HK-2 (cell line): ENCODE data around the gene AGAP1.

Experiments used
- DNase-seq: peaks from one replicate; pipeline ENCODE4 v3.0.0-alpha.2; 2018; ENCODE audit not compliant: unreplicated experiment

AGAP1 gene

DNA sequence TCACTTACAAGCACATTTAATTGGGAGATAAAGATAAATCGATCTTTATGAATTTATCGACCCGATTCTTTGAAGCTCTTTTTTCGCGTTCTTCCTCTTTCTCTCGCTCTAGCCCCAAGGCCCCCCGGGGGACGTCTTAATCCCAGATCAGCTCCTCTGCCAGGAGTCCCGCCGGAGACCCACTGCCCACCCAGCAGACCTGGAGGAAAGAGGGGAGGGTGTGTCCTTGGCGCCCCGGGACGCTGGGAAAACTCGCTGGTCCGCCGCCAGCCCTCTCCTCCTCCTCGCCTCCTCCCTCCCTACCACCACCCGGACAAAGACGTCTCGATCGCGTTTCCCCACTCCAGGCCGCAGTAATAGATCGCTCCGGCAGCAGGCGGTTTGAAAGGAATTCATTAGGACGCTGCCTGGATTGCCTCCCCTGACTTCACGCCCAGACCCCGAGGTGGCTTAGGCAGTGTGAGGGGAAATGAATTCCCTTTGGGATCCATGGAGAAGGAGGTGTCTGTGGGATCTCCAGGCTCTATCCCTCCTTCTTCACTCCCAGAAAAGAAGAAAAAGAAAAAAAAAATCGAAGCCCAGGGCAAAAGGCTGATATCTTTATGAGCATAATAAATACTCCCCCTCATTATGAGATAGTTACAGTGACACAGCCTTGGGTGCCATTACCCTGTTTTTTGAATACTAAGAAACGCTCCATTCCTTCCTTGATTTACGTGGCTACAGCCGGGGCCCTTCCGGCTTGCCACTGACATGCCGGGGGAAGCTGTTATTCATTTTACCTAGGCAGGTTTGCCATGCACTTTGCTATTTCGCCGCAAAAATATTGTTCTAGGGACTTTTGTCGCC, 676.1 kb downstream of the AGAP1 start:
- no peak for DNase-seq

DNA sequence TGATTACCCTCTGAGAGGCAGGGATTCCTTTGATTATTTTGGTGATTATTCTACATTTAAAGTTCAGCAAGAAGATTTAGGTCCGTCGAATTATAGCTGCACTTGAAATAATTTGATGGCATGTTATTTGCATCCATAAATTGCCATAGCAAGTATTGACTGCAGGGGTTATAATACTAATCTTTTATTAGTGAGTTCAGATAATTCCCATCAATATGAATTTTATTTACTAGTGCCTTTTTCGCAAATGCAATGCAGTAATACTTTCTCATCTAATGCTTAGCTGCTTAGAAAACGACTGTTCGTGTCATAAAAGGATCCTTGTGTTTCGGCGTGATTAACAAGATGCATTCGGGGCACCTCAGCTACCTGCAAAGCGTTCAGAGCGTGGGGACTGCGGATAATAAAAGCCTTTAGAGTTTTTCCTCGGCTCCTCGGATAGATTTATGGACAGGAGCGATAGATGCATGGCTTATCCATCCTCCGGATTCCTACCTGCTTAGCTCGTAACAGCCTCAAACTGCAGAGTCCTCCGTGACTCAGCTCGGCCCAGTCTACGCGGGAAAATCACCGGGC, 676.8 kb downstream of the AGAP1 start:
- DNase-seq: no peak

DNA sequence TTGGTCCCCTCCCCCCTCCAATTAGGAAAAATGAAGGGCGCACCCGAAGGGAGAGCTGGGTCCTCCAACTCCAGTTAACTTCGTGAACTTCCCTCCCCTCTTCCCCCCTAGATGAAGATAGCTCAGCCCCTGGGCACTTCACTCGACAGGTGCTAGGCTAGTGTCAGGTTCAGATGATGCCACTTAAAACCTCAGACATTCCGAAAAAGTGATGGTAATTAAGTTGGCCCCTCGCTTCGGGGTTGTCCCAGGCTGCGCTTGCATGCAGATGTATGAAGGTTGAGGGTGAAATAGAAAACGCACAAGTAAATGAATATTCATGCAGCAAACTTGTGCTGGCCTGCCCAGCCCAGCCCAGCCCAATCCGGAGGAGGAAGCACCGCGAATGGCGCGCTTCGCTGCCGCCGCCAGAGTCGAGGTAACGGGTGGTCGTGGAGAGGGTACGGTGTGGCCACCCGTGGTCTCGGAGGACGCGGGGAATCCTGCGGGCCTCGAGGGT, 677.4 kb downstream of the AGAP1 start:
- DNase-seq: no peak

DNA sequence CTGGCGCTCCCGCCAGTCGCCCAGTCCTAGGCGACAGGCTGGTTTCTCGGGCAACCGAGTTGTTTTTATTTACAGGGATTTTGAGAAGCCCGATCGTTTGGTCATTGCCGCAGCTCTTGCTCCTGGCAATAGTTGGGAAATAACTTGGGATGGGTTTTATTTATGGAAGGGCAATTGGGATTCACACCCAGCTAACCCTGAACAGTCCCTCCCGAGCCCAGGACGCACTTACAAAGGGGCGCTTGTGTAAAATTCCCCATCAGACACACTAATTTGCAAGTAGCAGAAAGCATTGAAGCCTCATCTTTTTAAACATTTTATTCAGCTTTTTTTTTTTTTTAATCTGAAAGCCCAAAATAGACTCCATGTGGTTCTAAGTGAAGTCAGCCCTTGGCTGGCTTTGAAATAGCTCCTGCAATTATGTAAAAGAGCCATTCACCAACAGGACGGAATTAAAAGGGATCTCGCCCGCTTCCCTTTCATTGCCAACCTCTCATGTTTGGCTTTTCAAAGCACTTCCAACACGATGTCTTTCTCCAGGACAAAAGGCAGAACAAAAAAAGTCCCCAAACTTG, 677.9 kb downstream of the AGAP1 start:
- DNase-seq: no peak

DNA sequence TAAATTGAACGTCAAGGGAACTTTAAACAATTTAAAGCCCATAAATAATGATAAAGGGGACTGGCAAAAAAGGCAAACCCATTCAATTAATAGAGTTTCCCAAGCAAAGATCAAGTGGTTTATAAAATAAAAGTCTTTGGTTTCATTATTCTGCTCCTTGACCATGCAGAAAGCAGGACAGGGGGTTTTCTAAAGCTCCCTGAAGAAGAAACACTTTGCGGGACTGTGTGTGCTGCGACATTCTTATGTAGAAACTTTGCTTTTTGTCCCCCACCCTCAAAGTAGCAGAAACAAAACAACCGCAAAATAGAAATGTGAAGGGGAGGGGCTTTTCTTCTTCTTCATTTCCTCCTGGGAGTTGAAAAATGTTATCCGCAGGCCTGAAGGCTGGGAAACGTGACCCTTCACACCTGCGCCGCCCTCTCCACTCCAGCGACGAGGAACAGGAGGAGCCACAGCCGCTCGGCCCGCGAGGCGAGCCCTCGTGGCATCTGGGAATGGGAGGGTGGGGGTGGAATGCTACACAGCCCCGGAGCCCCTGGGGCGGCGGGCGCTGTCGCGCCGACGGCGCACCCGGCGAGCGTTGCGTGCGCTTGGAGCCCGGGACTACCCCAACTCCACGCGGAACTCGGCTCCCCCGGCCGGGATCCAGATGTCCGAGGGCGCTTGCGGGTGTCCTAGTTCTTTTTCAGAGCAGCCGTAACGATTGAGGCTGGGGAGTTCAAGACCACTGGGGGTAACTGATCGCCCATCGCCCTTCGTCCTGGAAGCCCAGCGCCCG, 678.6 kb downstream of the AGAP1 start:
- DNase-seq: no peak

DNA sequence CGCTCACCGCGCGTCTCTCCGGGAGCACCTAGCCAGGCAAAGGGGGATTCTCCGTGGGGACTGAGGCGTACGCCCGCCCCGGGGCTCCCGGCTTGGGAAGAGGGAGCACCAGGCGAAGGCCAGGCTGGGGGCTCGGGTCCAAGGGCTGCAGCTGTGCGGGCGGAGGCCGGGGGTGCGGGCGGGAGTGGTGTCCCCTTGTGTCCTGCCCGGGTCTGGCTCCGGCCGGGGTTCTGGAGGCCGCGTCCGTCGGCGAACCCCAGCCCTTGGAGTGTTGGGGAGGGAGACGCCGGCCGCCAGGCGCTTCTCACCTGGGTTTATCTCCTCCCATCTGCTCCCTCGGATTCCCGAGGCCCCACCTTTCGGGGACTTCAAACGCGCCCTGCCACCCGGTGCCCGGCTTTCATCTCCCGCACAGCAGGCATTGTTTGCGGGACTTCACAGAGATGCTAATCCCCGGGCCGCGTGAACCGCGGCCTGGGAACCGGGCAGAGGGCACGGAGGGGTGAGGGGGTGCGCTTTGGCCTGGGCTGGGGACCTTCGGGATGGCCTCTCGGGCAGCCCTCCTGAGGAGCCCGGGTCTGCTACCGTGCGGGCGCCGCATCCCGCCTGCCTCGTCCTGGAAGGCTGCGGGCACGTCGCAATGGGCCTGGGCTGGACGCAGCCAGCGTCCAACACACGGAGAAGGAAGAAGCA, 679.3 kb downstream of the AGAP1 start:
- DNase-seq: no peak

DNA sequence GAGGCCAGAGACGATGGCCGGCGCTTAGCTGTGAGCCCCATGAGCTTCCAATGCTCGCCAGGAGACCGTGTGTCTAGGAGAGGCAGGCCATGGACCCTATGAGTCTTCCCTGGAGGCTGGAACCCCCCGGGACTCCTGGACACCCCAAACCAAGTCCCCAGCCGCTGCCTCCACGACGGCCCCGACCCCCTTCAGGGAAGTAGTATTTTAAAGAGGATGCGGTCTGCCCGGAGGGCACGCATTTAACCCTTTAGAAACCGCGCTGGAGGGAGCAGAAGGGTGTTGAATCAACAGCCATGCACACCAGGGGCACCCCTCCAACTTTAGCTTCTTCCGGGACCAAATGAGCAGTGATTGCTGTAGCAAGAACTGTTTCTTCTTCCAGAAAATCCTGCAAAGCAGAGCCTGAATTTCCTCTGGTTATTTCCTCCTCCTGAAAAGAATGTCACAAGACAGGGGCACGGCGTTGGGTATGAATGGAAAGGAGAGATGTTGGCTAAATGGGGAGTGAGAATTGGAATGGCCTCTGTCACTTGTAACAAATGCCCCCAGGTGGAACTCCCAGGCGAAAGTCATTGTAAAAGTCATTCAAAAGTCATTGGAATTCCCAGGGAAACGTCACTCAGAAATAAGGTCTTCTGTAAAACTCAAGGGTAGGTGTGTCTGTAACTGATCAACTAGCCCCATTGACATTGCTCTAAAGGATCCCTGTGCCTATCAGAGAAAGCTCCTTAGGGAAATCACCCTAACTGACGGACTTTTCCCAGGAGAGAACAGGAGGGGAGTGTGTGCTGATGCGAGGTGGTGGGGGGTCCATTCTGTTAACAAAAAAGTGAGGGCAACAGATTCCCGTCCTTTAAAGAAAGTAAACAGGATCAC, 680.1 kb downstream of the AGAP1 start:
- DNase-seq: no peak

DNA sequence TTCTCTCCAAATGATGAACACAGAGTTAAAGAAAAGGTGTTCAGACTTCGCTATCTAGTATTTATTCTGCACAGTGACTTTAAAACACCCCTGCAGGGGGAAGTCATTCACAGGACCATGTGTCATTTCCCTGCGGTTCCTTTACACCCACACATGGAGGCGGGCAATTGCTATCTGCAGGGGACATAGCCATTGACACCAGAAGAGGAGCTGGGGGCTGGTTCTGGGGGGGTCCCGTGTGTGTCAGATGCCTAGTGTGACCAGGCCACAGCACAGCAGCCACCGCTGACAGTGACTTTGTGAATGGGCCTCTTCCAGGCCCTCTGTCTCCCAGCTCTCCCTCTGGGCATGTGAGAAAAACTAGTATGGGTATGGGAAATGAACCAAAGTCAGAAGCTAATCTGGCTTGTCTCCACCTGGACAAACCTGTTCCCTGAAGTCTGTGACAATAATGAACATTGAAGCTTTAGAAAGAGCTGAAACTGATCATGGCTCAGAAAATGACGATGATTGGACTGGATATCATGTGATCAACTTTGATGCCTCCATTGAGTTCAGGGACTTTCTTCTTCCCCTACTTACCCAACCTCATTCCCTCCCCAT, 681.8 kb downstream of the AGAP1 start:
- DNase-seq: peak; percentile 53

DNA sequence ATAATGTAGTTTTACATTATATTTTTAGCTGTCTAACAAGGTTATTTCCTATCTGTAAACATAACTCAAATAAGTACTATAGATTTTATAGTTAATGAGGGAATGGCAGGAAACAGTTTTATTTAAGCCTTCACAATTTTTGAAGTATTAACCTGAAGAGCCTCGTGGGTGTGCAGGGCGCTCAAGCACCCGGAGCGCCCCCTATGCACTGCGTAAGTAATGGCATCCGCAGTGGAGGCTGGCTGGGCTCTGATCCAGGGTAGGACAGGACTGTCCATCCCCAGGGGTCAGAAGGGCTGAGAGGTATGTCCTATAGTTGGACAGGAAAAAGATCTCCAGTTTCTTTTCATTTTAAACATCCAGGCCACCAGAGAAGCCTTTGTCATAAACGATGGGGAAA, 682.6 kb downstream of the AGAP1 start:
- DNase-seq: no peak

DNA sequence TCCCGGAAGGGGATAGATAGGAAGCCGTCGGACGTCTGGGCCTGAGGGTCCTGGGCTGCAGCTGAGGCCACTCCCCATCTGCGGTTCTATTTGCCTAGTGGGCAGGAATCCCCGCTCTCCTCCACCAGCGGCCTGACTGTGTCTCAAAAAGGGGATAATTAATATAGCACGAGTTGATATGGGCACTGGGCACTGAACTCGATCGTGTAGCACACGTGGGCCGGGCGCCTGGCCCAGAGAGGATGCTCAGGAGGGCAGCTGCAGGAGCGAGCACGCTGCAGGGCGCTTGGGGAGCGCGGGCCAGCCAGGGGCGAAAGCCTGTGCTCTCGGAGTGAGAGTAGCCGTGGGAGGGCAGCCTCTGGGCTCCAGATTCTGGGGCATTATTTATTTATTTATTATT, 683.1 kb downstream of the AGAP1 start:
- no peak for DNase-seq

DNA sequence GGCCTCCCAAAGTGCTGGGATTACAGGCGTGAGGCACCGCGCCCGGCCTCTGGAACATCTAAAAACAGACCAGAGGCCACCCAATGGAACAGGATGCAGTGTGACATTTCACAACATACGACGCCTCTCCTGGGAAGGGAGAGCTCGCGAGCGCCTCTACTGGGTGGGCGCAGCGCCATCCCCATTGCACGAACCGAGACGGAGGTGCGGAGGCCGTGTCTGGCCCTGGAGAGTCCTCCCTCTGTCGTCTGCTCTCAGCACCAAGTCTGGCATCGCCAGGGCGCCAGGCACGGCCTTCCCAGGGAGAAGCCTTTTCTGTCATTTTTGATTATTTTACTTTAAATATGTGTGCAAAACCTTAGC, 683.7 kb downstream of the AGAP1 start:
- DNase-seq: peak; percentile 81

DNA sequence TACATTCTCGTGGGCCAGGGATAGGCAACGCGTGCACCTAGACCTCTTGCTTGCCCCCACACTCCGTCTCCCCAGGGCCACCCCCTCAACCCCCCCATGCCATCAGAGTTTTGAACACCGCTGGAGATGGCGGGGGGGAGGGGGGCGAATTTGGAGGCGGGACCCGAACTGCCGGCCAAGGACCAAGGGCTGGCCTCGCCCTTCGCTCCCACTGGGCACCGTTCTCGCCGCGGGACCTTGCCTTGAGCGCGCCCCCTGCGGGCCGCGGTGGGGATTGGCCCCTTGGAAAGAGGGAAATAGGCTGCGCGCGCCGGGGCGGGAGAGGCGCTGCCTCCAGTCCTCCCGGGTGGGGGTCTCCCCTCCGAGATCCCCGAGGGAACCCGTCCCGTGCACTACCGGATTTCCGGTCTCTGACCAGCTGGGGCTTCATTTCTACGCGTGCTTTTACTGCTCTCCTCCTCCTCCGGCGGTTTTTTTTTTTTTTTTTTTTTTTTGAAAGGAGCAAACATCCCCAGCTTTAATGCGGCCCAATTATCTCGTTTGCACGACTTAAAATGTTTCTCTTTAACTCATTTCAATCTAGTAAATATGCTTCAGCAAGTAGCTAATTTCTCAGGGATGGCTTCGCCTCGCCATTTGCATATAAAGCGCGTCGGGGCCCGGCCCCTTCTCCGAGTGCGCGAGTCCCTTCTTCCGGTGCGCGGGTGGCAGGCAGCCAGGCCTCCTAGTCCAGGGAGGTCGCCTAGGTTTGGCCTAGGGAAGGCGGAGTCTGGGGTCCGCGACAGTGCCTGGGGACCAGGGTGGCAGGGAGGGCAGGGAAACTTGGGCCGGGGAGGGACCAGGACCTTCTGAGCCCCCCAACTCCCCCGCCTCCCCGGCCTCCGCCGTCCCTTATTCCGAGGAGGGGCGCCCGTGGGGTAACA, 684.4 kb downstream of the AGAP1 start:
- peak; percentile 90 for DNase-seq

DNA sequence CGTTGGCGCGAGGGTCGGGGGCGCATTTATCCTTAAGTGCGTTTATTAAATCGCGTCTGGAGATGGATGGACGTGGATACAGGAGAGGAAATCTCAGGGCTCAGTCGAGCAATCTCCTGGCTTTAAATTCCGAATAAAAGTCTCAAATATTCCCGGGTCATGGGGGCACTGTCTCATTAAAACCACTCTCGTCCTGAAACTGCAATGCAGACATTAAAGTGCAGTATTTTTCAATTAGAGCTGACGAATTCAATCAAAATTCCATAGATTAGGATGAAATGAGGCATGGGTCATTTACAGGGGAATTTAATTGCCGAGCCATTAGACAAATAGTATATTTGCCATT, 685.0 kb downstream of the AGAP1 start:
- DNase-seq: no peak

DNA sequence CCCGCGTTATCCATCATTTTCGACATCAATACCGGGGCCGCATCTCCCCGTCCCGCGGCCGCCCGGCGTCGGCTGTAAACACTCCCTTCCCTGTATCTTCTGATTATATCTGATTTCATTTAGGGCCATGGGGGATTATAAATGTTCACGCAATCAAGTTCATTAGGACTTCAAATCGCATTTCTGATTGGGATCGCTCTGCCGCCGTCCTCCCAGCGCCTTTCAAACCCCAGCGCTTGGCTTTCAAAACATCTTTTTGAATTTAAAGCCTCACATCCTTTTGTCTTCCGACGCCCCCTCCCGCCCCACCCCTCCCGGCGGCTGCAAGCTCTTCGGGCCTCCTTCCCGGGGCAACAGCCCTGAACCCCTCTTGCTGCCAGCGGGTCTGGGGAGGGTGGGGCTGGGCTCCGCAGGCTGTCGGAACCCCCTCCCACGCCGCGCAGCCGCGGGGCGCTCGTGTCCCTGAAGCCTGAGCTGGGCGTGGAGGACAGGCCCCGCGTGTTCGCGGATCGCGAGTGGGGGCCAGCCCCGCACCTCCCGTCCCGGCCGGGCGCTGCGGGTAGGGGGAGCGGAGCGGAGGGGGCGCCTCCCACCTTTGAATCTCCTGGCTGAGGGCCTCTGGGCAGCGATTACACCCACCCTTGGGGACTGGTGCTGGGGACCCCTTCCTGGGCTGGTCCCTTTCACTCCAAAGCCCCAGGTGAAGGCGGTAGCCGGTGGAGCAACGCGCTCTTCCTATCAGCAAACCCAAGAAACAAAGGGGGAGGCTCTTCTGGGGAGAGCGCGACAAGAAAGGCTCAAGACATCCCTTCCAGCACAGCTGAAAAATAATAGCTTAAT, 685.6 kb downstream of the AGAP1 start:
- DNase-seq: peak; percentile 46

DNA sequence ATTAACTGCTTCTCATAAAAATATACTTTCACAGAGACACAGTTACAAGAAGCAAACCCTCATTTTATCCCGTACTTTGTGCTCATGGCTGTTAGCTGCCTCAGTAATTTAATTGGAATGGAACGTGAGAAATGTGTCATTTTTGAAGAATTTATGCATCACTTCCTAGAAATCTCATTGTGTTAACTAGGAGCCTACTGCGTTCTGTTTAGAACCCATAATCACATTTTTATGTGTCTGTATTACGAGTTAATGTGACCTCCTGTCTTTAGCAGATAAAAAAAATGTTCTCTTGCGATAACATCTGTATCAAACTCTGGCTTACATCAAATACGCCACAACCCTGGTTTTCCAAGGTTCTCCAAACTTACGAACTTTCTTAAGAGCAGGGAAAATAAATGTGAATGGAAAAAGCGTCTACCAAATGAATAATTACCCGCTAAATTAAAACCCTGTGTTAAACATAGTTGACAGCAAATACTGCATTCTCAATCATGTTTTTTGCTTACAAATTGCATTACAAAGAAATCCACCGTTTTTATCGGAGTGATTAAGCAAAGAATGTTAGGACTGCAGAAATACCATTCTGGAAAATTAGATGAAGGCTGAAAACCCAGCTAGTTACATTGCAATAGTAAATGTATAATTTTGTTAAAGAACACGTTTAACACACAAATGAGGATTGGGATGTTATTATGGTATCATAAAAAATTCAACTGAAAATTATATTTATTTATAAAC, 686.4 kb downstream of the AGAP1 start:
- no peak for DNase-seq

DNA sequence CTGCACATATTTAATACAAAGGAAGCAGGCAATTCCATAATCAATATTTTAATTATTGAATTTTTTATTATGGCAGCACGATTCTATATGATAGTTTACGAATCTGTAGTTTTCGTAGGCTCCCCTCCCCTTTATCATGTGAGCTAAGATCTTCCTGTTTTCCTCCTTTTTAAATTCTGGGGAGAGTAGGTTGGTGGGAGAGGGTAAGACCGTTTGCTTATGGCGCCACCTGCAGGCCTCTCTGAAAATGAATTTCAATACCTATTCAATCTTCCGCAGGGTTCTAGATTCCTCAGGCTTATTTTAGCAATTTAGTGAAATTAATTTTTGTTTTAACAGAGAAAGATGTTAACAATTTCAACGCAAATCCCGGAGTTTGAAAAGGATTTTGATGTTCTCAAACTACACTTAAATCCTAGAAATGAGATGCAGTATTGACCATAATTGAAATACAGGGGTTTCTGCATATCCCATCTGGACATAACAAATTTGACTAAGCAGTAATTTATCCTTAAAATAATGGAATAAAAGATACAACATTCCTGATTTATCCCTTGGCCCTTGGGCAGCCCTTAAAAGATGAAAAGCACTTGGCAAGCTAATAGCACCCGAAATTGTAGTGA, 687.1 kb downstream of the AGAP1 start:
- DNase-seq: peak; percentile 58
